ENCODE measurements around the gene CTSE.

The CTSE gene

DNA sequence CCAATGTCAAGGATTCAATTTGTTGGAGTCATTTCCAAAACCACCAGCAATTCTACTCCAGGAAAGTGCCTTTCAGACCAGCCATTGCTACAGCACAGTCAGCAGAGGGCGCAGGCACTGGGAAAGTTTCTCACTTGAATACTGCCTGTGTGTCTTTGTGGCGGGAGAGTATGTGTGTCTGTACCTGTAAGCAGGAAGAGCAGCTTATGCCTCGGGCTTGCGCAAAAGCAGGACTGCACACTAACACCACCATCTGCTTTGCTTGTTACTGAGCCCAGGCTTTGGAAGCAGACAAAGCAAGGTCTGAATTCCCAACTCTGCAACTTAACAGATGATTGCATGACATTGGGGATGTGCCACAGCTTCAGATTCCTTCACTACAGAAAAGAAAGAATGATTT lies 7.0 kb upstream of the CTSE start:
- peak; percentile 97 for TF ChIP-seq CTCF (IDR thresholded peaks at IDR 0.05; ENCODE audit: low read depth, low read length)
- peak; percentile 62 for DNase-seq (ENCODE audit: low read depth, low spot score)
- H3K4me3 ChIP-seq (ENCODE audit: low read depth, low read length), result no peak overlapping the region
- in situ Hi-C loops (cut with HindIII; ENCODE audit: low sequenced_read_pairs), result no loop called here

DNA sequence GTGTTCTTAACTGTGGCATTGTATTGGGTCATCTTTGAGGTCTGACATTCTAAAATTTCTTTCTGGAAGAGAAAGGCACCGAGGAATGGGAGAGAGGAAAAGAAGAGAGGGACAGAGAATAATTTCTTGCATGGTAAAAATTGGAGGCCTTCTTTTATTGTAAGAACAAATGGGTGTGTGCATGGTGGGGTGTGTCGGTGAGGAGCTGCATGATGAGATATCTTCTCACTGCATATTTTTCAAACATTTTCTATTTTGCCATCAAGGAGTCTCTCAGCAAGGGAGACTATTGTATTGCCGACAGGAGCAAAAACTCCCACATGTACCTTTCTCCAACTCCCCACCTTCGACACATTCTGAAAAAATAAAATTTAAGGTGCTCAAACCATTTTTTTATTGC lies 6.5 kb upstream of the CTSE start:
- no peak for TF ChIP-seq CTCF (IDR thresholded peaks at IDR 0.05; ENCODE audit: low read depth, low read length)

GRCh38 chr1:206029484-206029883 lies 5.8 kb upstream of the CTSE start:
- DNase-seq (ENCODE audit: low read depth, low spot score), result no peak
- in situ Hi-C loops (cut with HindIII; ENCODE audit: low sequenced_read_pairs), result no loop called here
- H3K4me3 ChIP-seq (ENCODE audit: low read depth, low read length), result no peak overlapping the region
- no peak for TF ChIP-seq CTCF (IDR thresholded peaks at IDR 0.05; ENCODE audit: low read depth, low read length)

More for the DNA sequence above, 6.5 kb upstream of the CTSE start:
- no peak for DNase-seq (ENCODE audit: low read depth, low spot score)
- in situ Hi-C loops (cut with HindIII; ENCODE audit: low sequenced_read_pairs), result no loop called here
- H3K4me3 ChIP-seq (ENCODE audit: low read depth, low read length), result no peak overlapping the region

DNA sequence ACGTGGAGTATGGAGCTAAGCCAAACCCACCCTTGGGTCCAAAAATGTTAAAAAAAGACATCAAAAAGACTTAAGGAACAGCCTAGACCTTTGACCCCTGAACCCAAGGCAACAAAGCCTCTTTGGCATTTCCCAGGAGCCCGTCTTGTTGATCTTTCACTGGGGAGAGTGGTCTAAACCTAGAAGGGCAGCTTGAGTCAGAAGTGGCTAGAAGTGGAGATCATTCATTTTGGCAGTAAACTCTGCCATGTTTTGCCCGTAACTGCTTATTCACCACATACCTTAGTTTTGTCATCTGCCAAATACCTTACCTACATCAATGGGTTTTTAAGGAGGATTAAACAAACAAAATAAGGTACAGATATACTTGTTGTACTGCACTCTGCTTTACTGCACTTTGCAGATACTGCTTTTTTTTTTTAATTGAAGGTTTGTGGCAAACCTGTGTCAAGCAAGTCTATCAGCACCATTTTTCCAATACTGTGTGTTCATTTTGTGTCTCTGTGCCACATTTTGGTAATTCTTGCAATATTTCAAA lies 1.7 kb upstream of the CTSE start:
- no peak overlapping the region for H3K4me3 ChIP-seq (ENCODE audit: low read depth, low read length)
- no peak for DNase-seq (ENCODE audit: low read depth, low spot score)
- no peak for TF ChIP-seq CTCF (IDR thresholded peaks at IDR 0.05; ENCODE audit: low read depth, low read length)
- in situ Hi-C loops (cut with HindIII; ENCODE audit: low sequenced_read_pairs), result no loop called here

DNA sequence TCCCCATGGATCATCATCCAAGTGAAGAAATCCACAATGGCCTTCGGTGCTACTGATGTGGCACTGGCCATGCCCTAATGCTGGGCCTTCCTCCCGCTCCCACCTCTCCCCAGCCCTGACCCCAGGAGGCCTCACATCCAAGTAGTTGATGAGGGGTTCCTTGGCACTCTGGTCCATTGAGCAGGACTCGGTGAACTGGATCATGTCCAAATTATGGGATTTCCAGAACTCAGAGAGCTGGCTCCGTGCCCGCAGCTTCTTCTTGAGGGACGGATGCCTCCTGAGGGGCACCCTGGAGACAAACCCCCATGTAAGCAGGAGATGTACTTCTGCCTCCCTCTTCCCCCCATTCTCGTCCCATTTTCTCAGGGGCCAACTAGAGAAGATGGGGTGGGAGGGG lies 929 bp downstream of the CTSE start:
- DNase-seq (ENCODE audit: low read depth, low spot score), result no peak
- H3K4me3 ChIP-seq (ENCODE audit: low read depth, low read length), result no peak overlapping the region
- in situ Hi-C loops (cut with HindIII; ENCODE audit: low sequenced_read_pairs), result no loop called here
- TF ChIP-seq CTCF (IDR thresholded peaks at IDR 0.05; ENCODE audit: low read depth, low read length), result no peak

GRCh38 chr1:206021626-206022365 lies 1.9 kb downstream of the CTSE start:
- no peak overlapping the region for H3K4me3 ChIP-seq (ENCODE audit: low read depth, low read length)
- in situ Hi-C loops (cut with HindIII; ENCODE audit: low sequenced_read_pairs), result no loop called here
- no peak for TF ChIP-seq CTCF (IDR thresholded peaks at IDR 0.05; ENCODE audit: low read depth, low read length)
- peak; percentile 35 for DNase-seq (ENCODE audit: low read depth, low spot score)

All from astrocyte of the spinal cord (primary cell).